ENCODE results near the gene TEX35. TPM values are rescaled to one million over a fixed set of nuclear protein-coding genes. Genes with fewer than 3 reads are reported as not detected.
A peak's percentile ranks its signal among the peaks of the same experiment; 100 is the strongest.

The TEX35 gene
- total RNA-seq, 3 donors from 2014 or later, result not detected

DNA sequence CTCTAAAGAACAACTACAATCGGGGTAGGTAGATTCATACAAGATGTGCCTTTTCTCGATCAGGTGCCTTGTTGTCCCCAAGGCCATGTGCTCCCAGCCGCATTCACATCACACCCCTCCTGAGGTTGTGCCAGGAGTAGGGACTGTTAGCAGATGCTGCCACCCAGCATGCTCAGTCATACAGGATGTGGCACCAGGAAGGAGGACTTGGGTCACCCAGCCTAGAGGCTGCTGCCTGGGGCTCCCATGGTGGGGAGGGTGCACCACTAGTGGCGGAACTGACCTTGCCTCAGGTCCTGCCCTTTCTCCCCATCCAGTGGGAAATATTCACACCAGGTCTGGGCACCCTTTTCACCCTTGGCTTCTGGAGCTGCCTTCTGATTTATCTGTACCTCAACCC is 8.3 kb downstream of the TEX35 start:
- DNase-seq (no peak), ATAC-seq (no peak)
- Mint-ChIP-seq H3K4me3 (no peak overlapping the region), H3K27me3 (ENCODE audit: low read depth) (no peaks in the 10 kb centered on the region), H3K36me3 (ENCODE audit: insufficient read depth) (no peaks in the 10 kb centered on the region), H3K9me3 (no peaks in the 10 kb centered on the region), H3K4me1 (ENCODE audit: low read depth) (no peaks in the 10 kb centered on the region)

DNA sequence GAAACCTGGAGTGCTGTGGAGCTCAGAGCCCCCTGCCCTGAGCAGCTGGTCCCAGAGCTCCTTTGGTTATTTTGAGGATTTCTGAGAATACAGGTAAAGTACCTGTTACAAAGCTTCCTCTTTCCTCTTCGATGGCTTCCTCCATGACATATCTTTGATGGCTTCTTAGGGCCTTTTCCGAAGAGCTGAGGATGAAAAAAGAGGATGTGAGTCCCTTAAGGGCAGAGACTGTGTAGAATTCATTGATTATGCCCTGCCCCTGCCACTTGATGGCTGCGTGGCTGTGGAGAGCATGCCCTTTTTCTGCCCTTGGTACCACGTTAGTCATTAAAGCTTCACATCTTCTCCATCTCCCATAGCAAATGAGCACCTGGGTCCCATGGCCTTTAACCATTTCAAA is 14.2 kb downstream of the TEX35 start:
- Mint-ChIP-seq H3K36me3 (ENCODE audit: insufficient read depth) (no peaks in the 10 kb centered on the region), H3K4me1 (ENCODE audit: low read depth) (peaks cover 2% of the 10 kb centered on the region), H3K9me3 (no peaks in the 10 kb centered on the region), H3K4me3 (no peak overlapping the region), H3K27me3 (ENCODE audit: low read depth) (no peaks in the 10 kb centered on the region)
- DNase-seq (no peak), ATAC-seq (no peak)

DNA sequence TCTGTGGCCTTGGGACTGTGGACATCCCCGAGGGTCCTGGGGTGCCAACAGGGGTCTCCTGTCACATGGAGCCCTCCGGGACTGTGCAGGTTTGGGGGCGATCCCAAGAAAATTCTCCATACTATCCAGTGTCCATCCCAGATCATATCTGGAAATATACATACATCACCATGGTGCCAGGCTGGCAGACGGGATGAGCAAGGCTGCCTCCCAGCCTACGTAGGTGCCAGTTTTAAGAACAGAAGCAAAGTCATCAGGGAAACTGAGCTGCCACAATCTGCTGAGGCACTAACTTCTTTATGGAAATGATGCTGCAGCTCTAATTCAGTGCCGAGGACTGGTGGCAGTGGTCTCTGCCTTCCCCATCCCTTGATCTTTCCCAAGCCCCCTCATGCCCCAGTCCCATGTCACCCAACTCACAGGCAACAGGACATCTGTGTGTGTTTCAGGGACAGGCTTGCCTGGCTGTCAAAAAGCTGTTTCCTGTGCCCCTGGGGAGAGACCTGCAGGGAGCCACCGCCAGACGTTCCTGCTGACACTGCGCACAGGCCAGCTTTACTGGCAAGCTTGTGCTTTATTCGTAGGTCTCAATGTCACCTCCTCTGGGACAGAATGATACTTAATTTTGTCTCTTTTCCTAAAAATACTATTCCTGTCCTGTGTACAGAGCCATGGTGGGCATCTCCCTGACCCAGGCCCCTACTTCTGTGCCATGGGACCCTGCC is 15.5 kb downstream of the TEX35 start:
- ATAC-seq (no peak), DNase-seq (no peak)
- Mint-ChIP-seq H3K4me3 (no peak overlapping the region), H3K27me3 (ENCODE audit: low read depth) (no peaks in the 10 kb centered on the region), H3K36me3 (ENCODE audit: insufficient read depth) (no peaks in the 10 kb centered on the region), H3K4me1 (ENCODE audit: low read depth) (peaks cover 2% of the 10 kb centered on the region), H3K9me3 (no peaks in the 10 kb centered on the region)

DNA sequence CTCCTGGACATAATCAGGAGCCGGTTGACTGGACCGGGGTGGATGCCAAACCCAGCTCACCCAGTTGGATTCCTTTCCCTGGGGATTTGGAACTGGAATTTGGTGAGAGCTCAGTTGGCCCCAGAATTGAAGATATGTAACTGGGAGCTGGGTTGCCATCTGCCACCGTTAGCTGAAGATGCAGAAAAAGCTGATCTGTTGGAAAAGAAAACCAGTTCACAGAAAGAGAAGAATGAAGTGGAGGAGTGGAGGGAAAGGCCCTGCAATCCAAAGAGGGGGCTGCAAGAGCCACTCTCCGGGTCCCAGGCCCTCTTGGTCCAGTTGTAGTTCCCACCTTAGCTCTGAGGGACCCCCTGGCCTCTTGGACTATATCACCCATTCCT is 16.0 kb downstream of the TEX35 start:
- ATAC-seq, result no peak

DNA sequence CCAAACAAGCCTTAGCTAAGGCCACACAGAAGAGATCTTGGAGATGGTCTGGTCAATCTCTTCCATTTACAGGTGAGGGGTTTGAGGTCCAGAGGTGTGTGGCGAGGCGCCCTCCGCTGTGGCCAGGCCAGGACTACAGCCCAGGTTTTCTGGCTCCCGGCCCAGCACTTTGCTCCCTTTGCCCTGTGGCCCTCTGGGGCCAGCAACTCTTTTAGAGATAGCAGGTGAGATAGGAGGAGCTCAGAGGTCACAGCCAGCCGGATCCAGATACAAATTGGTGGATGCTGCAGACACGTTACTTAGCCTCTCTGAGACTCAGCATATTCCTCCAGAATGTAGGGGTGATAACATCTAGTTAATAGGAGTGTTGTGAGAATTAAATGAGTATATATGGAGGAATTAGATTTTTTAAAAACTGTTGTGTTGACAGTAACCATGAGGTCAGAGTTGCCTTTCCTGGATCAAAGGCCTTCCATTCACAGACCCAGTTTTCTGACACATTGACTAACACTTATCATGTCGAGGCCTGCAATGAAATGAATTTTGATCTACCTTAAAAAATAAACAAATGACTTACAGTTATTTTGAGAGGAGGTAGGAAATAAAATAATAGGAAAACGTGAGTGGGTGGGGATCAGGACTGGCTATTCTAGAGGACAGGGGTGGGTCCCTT is 16.6 kb downstream of the TEX35 start:
- no peak overlapping the region for H3K4me3 Mint-ChIP-seq
- H3K36me3 Mint-ChIP-seq (ENCODE audit: insufficient read depth), result no peaks in the 10 kb centered on the region
- peaks cover 2% of the 10 kb centered on the region for H3K4me1 Mint-ChIP-seq (ENCODE audit: low read depth)
- DNase-seq (no peak), ATAC-seq (no peak)
- H3K27me3 Mint-ChIP-seq (ENCODE audit: low read depth), result no peaks in the 10 kb centered on the region
- H3K9me3 Mint-ChIP-seq, result no peaks in the 10 kb centered on the region

More for the DNA sequence above, 16.0 kb downstream of the TEX35 start:
- Mint-ChIP-seq H3K9me3 (no peaks in the 10 kb centered on the region), H3K36me3 (ENCODE audit: insufficient read depth) (no peaks in the 10 kb centered on the region), H3K27me3 (ENCODE audit: low read depth) (no peaks in the 10 kb centered on the region), H3K4me1 (ENCODE audit: low read depth) (peaks cover 2% of the 10 kb centered on the region), H3K4me3 (no peak overlapping the region)
- no peak for DNase-seq

DNA sequence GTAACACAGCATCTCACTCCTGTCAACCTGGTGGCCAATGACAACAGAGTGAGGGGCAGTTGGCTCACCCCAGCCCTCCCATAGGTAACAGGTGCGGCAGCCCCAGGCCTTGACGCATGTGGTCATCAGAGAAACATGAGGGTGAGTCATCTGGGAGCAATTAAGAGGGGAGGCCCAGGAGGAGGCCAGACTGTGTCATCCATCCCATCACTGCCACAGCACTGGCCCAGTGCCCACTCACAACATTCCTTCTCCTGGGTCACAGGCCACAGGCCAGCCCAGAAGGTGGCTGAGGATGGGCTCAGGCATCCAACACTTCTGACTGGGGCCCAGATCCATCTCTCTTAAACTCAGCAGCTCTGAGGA is 17.1 kb downstream of the TEX35 start:
- DNase-seq, result no peak
- ATAC-seq, result no peak
- peaks cover 2% of the 10 kb centered on the region for H3K4me1 Mint-ChIP-seq (ENCODE audit: low read depth)
- H3K27me3 Mint-ChIP-seq (ENCODE audit: low read depth), result no peaks in the 10 kb centered on the region
- H3K9me3 Mint-ChIP-seq, result no peaks in the 10 kb centered on the region
- H3K36me3 Mint-ChIP-seq (ENCODE audit: insufficient read depth), result no peaks in the 10 kb centered on the region
- no peak overlapping the region for H3K4me3 Mint-ChIP-seq

DNA sequence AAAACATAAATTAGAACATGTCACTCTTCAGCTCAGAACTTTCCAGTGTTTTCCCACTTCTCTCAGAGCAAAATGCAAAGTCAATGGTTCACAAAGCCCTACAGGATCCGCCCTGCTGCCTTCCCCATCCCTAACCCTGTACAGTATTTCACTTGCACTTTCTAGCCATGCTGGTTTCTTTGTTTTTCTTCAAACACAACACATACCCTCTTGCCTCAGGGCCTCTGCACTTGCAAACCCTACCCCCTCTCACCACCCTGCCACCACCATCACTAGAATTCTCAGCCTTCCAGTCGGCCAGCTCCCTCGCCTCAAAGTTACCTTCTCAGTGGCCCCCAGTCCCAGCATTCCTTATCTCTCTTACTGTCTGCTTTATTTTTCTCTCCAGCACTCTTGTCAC is 17.6 kb downstream of the TEX35 start:
- ATAC-seq (no peak), DNase-seq (no peak)
- no peaks in the 10 kb centered on the region for H3K27me3 Mint-ChIP-seq (ENCODE audit: low read depth)
- no peaks in the 10 kb centered on the region for H3K36me3 Mint-ChIP-seq (ENCODE audit: insufficient read depth)
- no peak overlapping the region for H3K4me3 Mint-ChIP-seq
- no peaks in the 10 kb centered on the region for H3K9me3 Mint-ChIP-seq
- peaks cover 2% of the 10 kb centered on the region for H3K4me1 Mint-ChIP-seq (ENCODE audit: low read depth)

DNA sequence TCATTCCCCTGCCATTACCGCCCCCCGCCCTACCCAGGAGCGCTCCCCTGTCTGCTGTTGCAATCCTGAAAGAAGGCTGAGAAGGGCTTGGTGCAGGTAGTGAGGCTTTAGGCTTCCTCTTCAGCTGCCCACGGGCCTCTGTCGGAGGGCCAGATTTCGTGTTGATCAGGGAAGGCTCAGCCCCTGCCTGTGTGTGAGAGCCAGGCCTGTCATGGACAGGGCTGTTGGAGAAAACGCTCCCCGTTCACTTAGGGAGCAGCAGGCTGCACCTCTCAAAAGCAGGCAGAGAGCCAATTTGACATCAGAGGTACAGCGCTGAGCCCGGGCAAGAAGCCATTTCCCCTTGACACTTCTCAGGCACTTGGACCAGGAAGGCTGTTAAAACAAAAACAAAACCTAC is 19.0 kb downstream of the TEX35 start:
- H3K4me1 Mint-ChIP-seq (ENCODE audit: low read depth), result peaks cover 2% of the 10 kb centered on the region
- DNase-seq, result no peak
- H3K9me3 Mint-ChIP-seq, result no peaks in the 10 kb centered on the region
- no peak overlapping the region for H3K4me3 Mint-ChIP-seq
- H3K27me3 Mint-ChIP-seq (ENCODE audit: low read depth), result no peaks in the 10 kb centered on the region
- ATAC-seq, result peak in 1 of 2 donors; percentile 22
- H3K36me3 Mint-ChIP-seq (ENCODE audit: insufficient read depth), result no peaks in the 10 kb centered on the region

DNA sequence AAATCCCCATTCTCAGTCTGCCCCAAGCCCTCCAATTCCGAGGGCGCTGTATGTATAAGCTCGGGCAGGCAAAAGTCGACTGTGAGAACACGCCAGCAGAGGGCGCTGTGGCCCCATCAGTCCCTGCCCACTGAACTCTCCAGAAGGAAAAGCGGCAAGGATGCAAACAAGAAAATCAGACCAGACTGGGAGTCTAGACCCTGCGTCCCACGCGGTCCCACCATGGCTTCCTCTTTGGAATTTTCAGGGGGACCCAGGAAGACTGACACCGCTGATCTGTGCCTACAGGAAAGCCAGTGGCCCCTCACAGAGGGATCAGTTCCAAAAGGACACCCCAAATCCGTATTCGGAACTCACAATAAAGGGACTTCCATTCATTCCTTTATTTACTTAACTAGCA is 19.5 kb downstream of the TEX35 start:
- Mint-ChIP-seq H3K36me3 (ENCODE audit: insufficient read depth) (no peaks in the 10 kb centered on the region), H3K4me3 (no peak overlapping the region), H3K9me3 (no peaks in the 10 kb centered on the region), H3K27me3 (ENCODE audit: low read depth) (no peaks in the 10 kb centered on the region), H3K4me1 (ENCODE audit: low read depth) (peaks cover 2% of the 10 kb centered on the region)
- peak; percentile 73 for DNase-seq
- ATAC-seq, result peak; percentile 83 to 85

DNA sequence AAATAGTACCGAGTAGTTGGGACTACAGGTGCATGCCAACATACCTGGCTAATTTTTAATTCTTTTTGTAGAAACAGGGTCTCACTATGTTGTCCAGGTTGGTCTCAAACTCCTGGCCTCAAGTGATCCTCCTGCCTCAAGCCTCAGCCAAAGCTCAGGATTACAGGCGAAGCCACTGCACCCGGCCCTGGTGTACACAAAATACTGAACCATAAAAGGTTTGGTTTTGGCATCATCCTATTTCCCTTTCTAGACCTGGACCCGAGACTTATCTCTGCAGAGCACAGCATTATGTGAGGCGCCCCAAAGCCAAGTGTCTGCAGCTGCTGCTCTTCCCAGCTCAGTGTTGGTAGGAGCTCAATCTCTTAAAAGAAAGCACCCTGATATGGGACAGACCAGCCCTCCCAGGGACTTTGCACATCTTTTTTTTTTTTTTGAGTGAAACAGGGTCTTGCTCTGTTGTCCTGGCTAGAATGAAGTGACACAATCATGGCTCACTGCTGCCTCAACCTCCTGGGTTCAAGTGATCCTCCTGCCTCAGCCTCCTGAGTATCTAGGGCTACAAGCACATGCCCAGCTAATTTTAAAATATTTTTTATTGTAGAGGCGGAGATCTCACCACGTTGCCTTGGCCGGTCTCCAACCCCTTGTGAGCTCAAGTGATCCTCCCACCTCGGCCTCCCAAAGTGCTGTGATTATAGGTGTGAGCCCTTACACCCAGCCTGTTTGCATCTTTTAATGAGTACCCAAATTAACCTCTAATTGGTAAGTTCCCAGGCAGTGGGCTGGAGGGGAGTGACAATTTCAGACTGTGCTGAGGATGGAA is 20.4 kb downstream of the TEX35 start:
- Mint-ChIP-seq H3K27me3 (ENCODE audit: low read depth) (no peaks in the 10 kb centered on the region), H3K36me3 (ENCODE audit: insufficient read depth) (no peaks in the 10 kb centered on the region), H3K4me1 (ENCODE audit: low read depth) (peaks cover 2% of the 10 kb centered on the region), H3K4me3 (no peak overlapping the region), H3K9me3 (no peaks in the 10 kb centered on the region)
- no peak for DNase-seq
- ATAC-seq, result no peak

DNA sequence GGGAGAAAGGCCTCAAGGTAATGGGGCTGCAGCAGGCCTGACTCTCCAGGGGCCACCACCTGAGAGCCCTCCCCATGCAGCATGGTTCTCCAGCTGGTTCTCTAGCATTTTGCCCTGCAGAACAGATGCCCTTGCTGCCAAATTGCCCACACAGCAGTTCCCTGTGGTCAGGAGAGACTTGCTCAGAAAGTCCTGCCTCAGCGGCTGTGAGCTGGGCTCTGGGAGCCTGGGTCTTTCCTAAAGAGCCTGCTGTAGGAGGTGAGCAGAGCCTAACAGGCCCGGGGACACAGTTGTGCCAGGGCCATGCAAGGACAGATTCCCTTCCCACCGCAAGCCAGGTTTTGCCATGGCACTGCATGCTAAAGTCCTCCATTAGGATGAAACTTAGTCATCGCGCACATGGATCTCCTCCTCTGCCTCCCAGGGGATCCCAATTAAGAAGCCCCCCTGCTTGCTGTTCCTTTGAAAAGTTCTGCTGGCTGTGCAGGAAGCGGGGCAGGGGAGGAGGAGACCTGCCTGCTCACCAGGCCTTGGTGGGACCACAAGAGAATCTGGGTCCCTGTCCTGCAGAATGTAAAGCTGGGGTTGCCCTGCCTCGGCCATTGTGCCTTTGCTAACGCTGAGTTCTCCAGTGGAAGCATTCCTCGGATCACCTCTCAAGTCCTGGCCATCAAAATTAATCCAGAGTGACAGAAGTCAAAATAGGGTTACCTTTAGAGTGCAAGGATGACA is 21.4 kb downstream of the TEX35 start:
- Mint-ChIP-seq H3K36me3 (ENCODE audit: insufficient read depth) (no peaks in the 10 kb centered on the region), H3K4me3 (no peak overlapping the region), H3K9me3 (no peaks in the 10 kb centered on the region), H3K4me1 (ENCODE audit: low read depth) (peaks cover 2% of the 10 kb centered on the region), H3K27me3 (ENCODE audit: low read depth) (no peaks in the 10 kb centered on the region)
- DNase-seq (no peak), ATAC-seq (no peak)

DNA sequence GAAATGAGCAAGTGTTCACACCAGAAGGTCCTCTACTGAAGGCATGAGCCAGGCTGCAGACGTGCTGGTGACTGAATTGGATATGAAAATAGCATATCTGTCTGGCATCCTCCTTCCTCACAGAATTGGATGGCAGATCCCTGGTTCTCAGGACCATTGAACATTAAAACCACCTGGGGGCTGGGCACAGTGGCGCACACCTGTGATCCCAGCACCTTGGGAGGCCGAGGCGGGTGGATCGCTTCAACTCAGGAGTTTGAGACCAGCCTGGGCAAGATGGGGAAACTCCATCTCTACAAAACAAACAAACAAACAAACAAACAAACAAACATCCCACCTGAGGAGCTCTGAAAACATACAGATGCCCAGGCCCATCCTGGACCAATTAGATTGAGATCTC is 23.4 kb downstream of the TEX35 start:
- Mint-ChIP-seq H3K36me3 (ENCODE audit: insufficient read depth) (no peaks in the 10 kb centered on the region), H3K27me3 (ENCODE audit: low read depth) (no peaks in the 10 kb centered on the region), H3K4me1 (ENCODE audit: low read depth) (peaks cover 5% of the 10 kb centered on the region), H3K4me3 (no peak overlapping the region), H3K9me3 (no peaks in the 10 kb centered on the region)
- DNase-seq, result no peak
- ATAC-seq, result no peak

DNA sequence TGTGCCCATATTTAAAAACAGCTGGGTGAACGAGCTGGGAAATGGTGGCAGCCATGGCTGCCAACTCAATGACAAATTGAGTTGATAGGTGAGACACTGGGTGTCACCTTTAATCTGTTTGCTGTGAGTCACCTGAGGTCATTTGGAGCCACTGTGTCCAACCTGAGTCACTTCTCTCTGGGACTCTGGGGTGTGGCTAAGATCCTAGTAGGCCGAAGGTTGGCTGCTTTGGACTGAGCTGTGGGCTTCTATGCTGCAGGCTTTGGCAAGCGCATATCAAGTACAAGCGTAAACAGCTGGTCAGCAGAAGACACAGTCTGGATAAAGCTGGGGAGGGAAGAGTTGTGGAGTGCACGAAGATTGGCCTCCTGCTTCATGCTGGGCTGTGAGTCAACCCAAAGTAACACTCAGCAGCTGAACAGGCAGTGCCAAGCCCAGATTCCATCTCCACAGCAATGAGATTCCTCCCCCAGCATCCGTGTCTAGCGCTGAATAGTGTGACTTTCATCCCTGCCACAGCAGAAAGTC is 24.0 kb downstream of the TEX35 start:
- Mint-ChIP-seq H3K4me1 (ENCODE audit: low read depth) (peaks cover 5% of the 10 kb centered on the region), H3K4me3 (no peak overlapping the region), H3K27me3 (ENCODE audit: low read depth) (no peaks in the 10 kb centered on the region), H3K9me3 (no peaks in the 10 kb centered on the region), H3K36me3 (ENCODE audit: insufficient read depth) (no peaks in the 10 kb centered on the region)
- ATAC-seq, result no peak
- no peak for DNase-seq

Data from activated T-cell treated with anti-CD3 and anti-CD28 coated beads, Interleukin-2, amount 50 U/mL, for 4 hours (primary cell).